Measurements from ENCODE around the gene ANAPC2.
A peak's percentile ranks its signal among the peaks of the same experiment; 100 is the strongest.

ANAPC2 gene

DNA sequence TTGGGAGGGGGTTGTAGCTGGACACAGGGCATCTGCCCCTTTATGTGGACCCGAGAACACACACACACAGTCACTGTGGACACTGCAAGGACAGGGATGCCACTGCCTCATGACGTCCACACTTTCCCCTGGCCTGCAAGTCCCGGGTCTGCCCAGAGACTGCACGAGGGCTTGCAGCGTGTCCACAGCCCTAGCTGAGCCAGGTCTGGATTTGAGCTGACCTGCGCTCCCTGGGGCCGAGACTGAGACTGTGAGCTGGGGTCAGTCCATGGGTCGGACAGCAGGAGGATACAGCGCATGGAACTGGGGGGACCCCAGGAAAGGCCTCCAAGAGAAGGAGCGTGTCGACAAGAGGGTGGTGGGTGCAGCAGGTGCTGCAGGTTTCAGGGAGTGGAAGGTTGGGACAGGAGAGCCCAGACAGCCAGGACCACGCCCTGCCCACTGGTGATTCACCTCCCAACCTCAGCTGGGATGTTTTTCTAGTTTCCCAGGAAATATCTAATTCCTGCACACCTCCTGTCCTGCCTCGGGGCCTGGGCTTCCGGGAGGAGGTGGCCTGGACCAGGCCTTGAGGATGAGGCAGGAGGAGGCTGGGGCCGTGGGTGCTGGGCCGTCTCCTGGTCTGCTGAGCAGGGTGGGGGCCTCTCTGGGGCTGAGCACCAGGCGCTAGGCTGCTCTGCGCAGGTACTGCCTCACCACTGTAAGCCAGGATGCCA lies 38.1 kb upstream of the ANAPC2 start:
- Histone ChIP-seq H3K18ac (ENCODE audit: low read length) (no peak overlapping the region), H4K8ac (ENCODE audit: low read depth, low read length) (no peak overlapping the region), H3K9me3 (replicated peaks in 1 of 2; ENCODE audit: control insufficient read depth in 2 of 2, insufficient read depth in 1 of 2, low read depth in 1 of 2, low read length in 2 of 2) (no peaks in the 10 kb centered on the region), H3K36me3 (replicated peaks in 1 of 2; ENCODE audit: control insufficient read depth in 2 of 2, insufficient read depth in 2 of 2, low read length in 2 of 2) (no peaks in the 10 kb centered on the region), H2BK12ac (ENCODE audit: low read length) (no peak overlapping the region), H2AK5ac (ENCODE audit: low read depth, low read length) (peak overlapping the region; percentile 60), H3K27me3 (ENCODE audit: control insufficient read depth in 3 of 3, insufficient read depth in 3 of 3, low read depth in 1 of 3, low read length in 3 of 3) (peaks cover 3 to 10% (median 4%) of the 10 kb centered on the region in 3 experiments), H4K91ac (ENCODE audit: low read depth, low read length, poor library complexity) (peak overlapping the region; percentile 64), H2AFZ (ENCODE audit: low read length) (no peak overlapping the region), H3K9ac (ENCODE audit: low read depth, low read length, poor library complexity) (no peak overlapping the region), H3K4me2 (ENCODE audit: insufficient read depth, low read length, poor library complexity, severe bottlenecking) (no peak overlapping the region), H3K4me1 (ENCODE audit: control insufficient read depth in 2 of 2, insufficient read depth in 1 of 2, low read depth in 1 of 2, low read length in 2 of 2) (peaks cover 9 to 15% of the 10 kb centered on the region in 2 donors), H3K27ac (replicated peaks; ENCODE audit: low read length) (no peak overlapping the region), H2BK120ac (ENCODE audit: low read depth, low read length) (no peak overlapping the region), H3K23ac (ENCODE audit: low read depth, low read length, poor library complexity) (peak overlapping the region; percentile 70), H3K79me1 (ENCODE audit: low read depth, low read length) (no peaks in the 10 kb centered on the region), H3K14ac (ENCODE audit: low read length) (no peak overlapping the region), H2BK5ac (ENCODE audit: low read length) (no peak overlapping the region), H3K4ac (ENCODE audit: low read length) (peak overlapping the region; percentile 76), H3K4me3 (ENCODE audit: low read length in 2 of 2) (peak overlapping the region in 1 of 2 donors; percentile 41), H2BK15ac (ENCODE audit: low read length) (peak overlapping the region; percentile 95)
- no CpG with 5 or more reads among the region's 18 CpGs for WGBS, 2 donors (ENCODE audit: extremely low coverage in 2 of 2, insufficient read length in 2 of 2, insufficient replicate concordance in 1 of 2)
- no peak for DNase-seq (ENCODE audit: low spot score)

DNA sequence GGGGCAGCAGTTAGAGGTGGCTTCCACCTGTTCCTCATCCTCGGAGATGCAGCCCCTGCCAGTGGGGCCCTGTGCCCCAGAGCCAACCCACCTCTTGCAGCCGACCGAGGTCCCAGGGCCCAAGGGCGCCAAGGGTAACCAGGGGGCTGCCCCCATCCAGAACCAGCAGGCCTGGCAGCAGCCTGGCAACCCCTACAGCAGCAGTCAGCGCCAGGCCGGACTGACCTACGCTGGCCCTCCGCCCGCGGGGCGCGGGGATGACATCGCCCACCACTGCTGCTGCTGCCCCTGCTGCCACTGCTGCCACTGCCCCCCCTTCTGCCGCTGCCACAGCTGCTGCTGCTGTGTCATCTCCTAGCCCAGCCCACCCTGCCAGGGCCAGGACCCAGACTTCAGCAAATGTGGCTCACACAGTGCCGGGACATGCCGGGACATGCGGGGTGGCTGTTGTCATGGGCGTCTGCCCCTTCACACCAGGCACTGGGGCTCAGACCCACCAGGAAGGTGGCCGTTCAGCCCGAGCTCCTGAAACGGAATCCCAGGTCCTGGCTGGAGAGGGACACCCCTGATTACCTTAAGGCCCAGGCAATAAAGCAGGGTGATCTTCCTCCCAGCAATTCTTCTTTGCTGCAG lies 37.5 kb upstream of the ANAPC2 start:
- no peak overlapping the region for H3K4ac ChIP-seq (ENCODE audit: low read length)

DNA sequence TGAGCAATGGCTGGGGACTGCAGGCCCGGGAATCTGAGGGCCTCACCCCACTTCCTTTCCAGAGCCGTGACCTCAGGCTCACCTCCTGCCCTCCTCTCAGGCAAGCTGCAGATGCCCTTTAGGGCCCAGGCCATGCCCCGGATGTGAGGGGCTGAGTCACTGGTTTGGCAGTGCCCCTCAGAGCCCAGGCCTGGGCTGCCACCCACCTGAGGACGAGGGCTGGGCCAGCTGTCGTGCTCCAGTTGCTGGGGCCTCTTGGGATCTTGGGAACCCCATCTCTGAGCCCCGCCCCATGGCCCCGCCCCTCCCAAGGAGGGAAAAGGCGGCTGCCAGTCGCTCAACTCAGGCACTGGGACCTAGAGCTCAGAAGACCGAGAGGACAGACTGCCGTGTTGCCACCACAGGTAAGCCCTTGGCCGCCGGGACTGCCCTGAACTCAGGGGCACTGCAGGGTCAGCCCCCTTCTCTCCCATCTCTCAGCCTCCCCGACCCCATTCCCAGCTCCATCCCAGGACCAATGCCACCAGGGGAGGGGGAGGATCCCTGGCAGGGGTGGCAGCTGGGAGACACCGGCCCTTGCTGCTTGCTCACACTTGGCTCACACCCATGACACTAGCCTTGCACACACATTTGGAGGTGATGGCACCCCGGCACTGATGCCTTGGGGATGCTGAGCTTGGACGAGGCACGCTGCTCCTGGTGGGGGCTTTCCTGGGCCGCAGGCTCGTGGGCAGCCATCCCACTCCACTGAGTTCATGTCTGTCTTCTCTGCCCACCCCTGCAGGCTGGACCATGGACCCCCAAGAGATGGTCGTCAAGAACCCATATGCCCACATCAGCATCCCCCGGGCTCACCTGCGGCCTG lies 36.7 kb upstream of the ANAPC2 start, which contains the start of gene CYSRT1:
Gene CYSRT1, plus strand, starts transcription at position 345 of the 865 bp plus-strand sequence. Its CDS starts 448 bp downstream, at position 793.
- Histone ChIP-seq H3K4me3 (ENCODE audit: low read length in 2 of 2) (peak within 1 kb of the TSS; percentile 83 to 93), H2BK120ac (ENCODE audit: low read depth, low read length) (no peak within 1 kb of the TSS), H3K36me3 (replicated peaks in 1 of 2; ENCODE audit: control insufficient read depth in 2 of 2, insufficient read depth in 2 of 2, low read length in 2 of 2) (no peaks in the 10 kb centered on the region), H4K8ac (ENCODE audit: low read depth, low read length) (no peak within 1 kb of the TSS), H2BK15ac (ENCODE audit: low read length) (peak within 1 kb of the TSS; percentile 37), H3K27ac (replicated peaks; ENCODE audit: low read length) (no peak within 1 kb of the TSS), H3K4me1 (ENCODE audit: control insufficient read depth in 2 of 2, insufficient read depth in 1 of 2, low read depth in 1 of 2, low read length in 2 of 2) (peaks cover 9 to 15% of the 10 kb centered on the region in 2 donors), H2BK5ac (ENCODE audit: low read length) (no peak within 1 kb of the TSS), H2AFZ (ENCODE audit: low read length) (peak within 1 kb of the TSS; percentile 94), H3K14ac (ENCODE audit: low read length) (no peak within 1 kb of the TSS), H3K23ac (ENCODE audit: low read depth, low read length, poor library complexity) (peak within 1 kb of the TSS; percentile 35), H3K27me3 (ENCODE audit: control insufficient read depth in 3 of 3, insufficient read depth in 3 of 3, low read depth in 1 of 3, low read length in 3 of 3) (peaks cover 2 to 10% (median 3%) of the 10 kb centered on the region in 3 experiments), H3K9me3 (replicated peaks in 1 of 2; ENCODE audit: control insufficient read depth in 2 of 2, insufficient read depth in 1 of 2, low read depth in 1 of 2, low read length in 2 of 2) (no peaks in the 10 kb centered on the region), H2BK12ac (ENCODE audit: low read length) (peak within 1 kb of the TSS; percentile 50), H3K4me2 (ENCODE audit: insufficient read depth, low read length, poor library complexity, severe bottlenecking) (peak within 1 kb of the TSS; percentile 89), H3K18ac (ENCODE audit: low read length) (no peak within 1 kb of the TSS), H3K4ac (ENCODE audit: low read length) (no peak within 1 kb of the TSS), H3K79me1 (ENCODE audit: low read depth, low read length) (peaks cover 6% of the 10 kb centered on the region), H3K9ac (ENCODE audit: low read depth, low read length, poor library complexity) (peak within 1 kb of the TSS; percentile 99), H4K91ac (ENCODE audit: low read depth, low read length, poor library complexity) (no peak within 1 kb of the TSS), H2AK5ac (ENCODE audit: low read depth, low read length) (no peak within 1 kb of the TSS)
- DNase-seq (ENCODE audit: low spot score): no peak
- WGBS, 2 donors (ENCODE audit: extremely low coverage in 2 of 2, insufficient read length in 2 of 2, insufficient replicate concordance in 1 of 2): no CpG with 5 or more reads among the region's 23 CpGs

More for the DNA sequence above, 37.5 kb upstream of the ANAPC2 start:
- no peak overlapping the region for H3K4me2 ChIP-seq (ENCODE audit: insufficient read depth, low read length, poor library complexity, severe bottlenecking)
- H3K9ac ChIP-seq (ENCODE audit: low read depth, low read length, poor library complexity): peak overlapping the region; percentile 70
- H3K4me1 ChIP-seq (ENCODE audit: control insufficient read depth in 2 of 2, insufficient read depth in 1 of 2, low read depth in 1 of 2, low read length in 2 of 2): peaks cover 9 to 15% of the 10 kb centered on the region in 2 donors
- no peak overlapping the region for H3K18ac ChIP-seq (ENCODE audit: low read length)
- no peak for DNase-seq (ENCODE audit: low spot score)
- H3K9me3 ChIP-seq (replicated peaks in 1 of 2; ENCODE audit: control insufficient read depth in 2 of 2, insufficient read depth in 1 of 2, low read depth in 1 of 2, low read length in 2 of 2): no peaks in the 10 kb centered on the region
- H4K91ac ChIP-seq (ENCODE audit: low read depth, low read length, poor library complexity): no peak overlapping the region
- no peak overlapping the region for H2AFZ ChIP-seq (ENCODE audit: low read length)
- no peaks in the 10 kb centered on the region for H3K36me3 ChIP-seq (replicated peaks in 1 of 2; ENCODE audit: control insufficient read depth in 2 of 2, insufficient read depth in 2 of 2, low read length in 2 of 2)
- no peak overlapping the region for H2AK5ac ChIP-seq (ENCODE audit: low read depth, low read length)
- no peak overlapping the region for H3K23ac ChIP-seq (ENCODE audit: low read depth, low read length, poor library complexity)
- H3K27ac ChIP-seq (replicated peaks; ENCODE audit: low read length): no peak overlapping the region
- no peak overlapping the region for H3K14ac ChIP-seq (ENCODE audit: low read length)
- H3K27me3 ChIP-seq (ENCODE audit: control insufficient read depth in 3 of 3, insufficient read depth in 3 of 3, low read depth in 1 of 3, low read length in 3 of 3): peaks cover 3 to 10% (median 4%) of the 10 kb centered on the region in 3 experiments
- no peak overlapping the region for H4K8ac ChIP-seq (ENCODE audit: low read depth, low read length)
- no peak overlapping the region for H2BK15ac ChIP-seq (ENCODE audit: low read length)
- H2BK12ac ChIP-seq (ENCODE audit: low read length): no peak overlapping the region
- no peak overlapping the region for H3K4me3 ChIP-seq (ENCODE audit: low read length in 2 of 2)
- no CpG with 5 or more reads among the region's 21 CpGs for WGBS, 2 donors (ENCODE audit: extremely low coverage in 2 of 2, insufficient read length in 2 of 2, insufficient replicate concordance in 1 of 2)
- no peaks in the 10 kb centered on the region for H3K79me1 ChIP-seq (ENCODE audit: low read depth, low read length)
- no peak overlapping the region for H2BK5ac ChIP-seq (ENCODE audit: low read length)
- no peak overlapping the region for H2BK120ac ChIP-seq (ENCODE audit: low read depth, low read length)

Data from neuronal stem cell (in vitro differentiated cells).